Psoas muscle (tissue), 8 donors: ENCODE results near the gene KCTD16. TPM values are rescaled to one million over a fixed set of nuclear protein-coding genes. Genes with fewer than 3 reads are reported as not detected.

Experiments
- ATAC-seq, 4 donors: fragments of 200-7000 bp; cut with Tn5 transposase; one replicate each; pipeline ENCODE4 v1.9.1; 2020; ENCODE audit warnings: moderate library complexity in 3 of 4, mild to moderate bottlenecking in 2 of 4
- DNase-seq, 2 donors: peaks; one replicate each; pipeline ENCODE4 v3.0.0-alpha.2; 2020
- H3K27ac ChIP-seq: fragments of 200-600 bp; one replicate; pipeline ENCODE4 v1.8.0; 2022
- H3K27me3 ChIP-seq, 3 donors: fragments of 200-600 bp in 1 of 3; one replicate each; pipeline versions ENCODE4 v1.6.1 to v1.8.0; 2013 to 2022; ENCODE audit warnings: low read length in 2 of 3, mild to moderate bottlenecking in 2 of 3, moderate library complexity in 1 of 3; ENCODE audit not compliant: insufficient read depth in 3 of 3
- H3K36me3 ChIP-seq, 2 donors: fragments of 200-600 bp in 1 of 2; one replicate each; pipeline versions ENCODE4 v1.6.1 to v1.8.0; 2013 to 2022; ENCODE audit warnings: low read depth in 1 of 2, mild to moderate bottlenecking in 1 of 2, moderate library complexity in 1 of 2; ENCODE audit not compliant: insufficient read depth in 1 of 2
- H3K4me1 ChIP-seq: fragments of 200-600 bp; one replicate; pipeline ENCODE4 v1.8.0; 2022
- H3K4me3 ChIP-seq: fragments of 200-600 bp; one replicate; pipeline ENCODE4 v1.8.0; 2022; ENCODE audit warnings: mild to moderate bottlenecking
- H3K9me3 ChIP-seq: fragments of 200-600 bp; one replicate; pipeline ENCODE4 v1.8.0; 2022
- CTCF ChIP-seq: fragments of 200-600 bp; IDR thresholded peaks from one replicate; pipeline ENCODE4 v1.8.0; 2022; ENCODE audit warnings: antibody characterized with exemption
- WGBS, 3 donors: extraction: QIAGEN DNeasy Blood & Tissue Kit; methylation state at CpG; one replicate each; pipeline versions ENCODE4 v1.1.6 to v1.1.7; 2013; 5-methylcytosine and 5-hydroxymethylcytosine counted together
- intact Hi-C, 2 donors: fragments of 100-400 bp; cut with DNase I; formaldehyde crosslinking; loops; one replicate each; pipeline versions ENCODE4 v1.11.0 to v1.14.2; 2022
- polyA plus RNA-seq, 3 donors: library from polyadenylated mRNA; stranded (reverse); fragments of 200-250 nt; gene quantifications; one replicate each; pipeline ENCODE4 v1.2.3, GENCODE V29; 2013
- total RNA-seq, 4 donors: library from RNA; stranded (reverse); fragmentation: NEBNext Ultra II Directional in 2 of 4; extraction: Animal tissue kit (Norgen Biotek cat#: 25700) in 2 of 4; gene quantifications; one replicate each; pipeline versions ENCODE4 v1.2.1 to v1.2.4, GENCODE V29; 2021 to 2023
- donor health status: healthy with polysubstance abuse.
- donor health status: DM: no; HTN: no; CAD: no; lungs with moderate emphysema.
- donor health status: Bipolar disorder and iron deficiency.
- donor health status: healthy.
- donor health status: DM: yes; HTN: yes; CAD: no.
- donor health status: DM: no; HTN: no; CAD: no.
- donor health status: DM: no; HTN: no; CAD: no.
- donor health status: DM: yes; HTN: yes; CAD: no.

KCTD16 gene
- total and polyA plus RNA-seq, 7 donors: 0.01 to 0.04 (median 0.01) TPM; not detected in 4

GRCh38 chr5:144332265-144332664 is 161.6 kb downstream of the KCTD16 start:
- intact Hi-C loops: no loop called here
- no peak for DNase-seq
- no peak for TF ChIP-seq CTCF

DNA sequence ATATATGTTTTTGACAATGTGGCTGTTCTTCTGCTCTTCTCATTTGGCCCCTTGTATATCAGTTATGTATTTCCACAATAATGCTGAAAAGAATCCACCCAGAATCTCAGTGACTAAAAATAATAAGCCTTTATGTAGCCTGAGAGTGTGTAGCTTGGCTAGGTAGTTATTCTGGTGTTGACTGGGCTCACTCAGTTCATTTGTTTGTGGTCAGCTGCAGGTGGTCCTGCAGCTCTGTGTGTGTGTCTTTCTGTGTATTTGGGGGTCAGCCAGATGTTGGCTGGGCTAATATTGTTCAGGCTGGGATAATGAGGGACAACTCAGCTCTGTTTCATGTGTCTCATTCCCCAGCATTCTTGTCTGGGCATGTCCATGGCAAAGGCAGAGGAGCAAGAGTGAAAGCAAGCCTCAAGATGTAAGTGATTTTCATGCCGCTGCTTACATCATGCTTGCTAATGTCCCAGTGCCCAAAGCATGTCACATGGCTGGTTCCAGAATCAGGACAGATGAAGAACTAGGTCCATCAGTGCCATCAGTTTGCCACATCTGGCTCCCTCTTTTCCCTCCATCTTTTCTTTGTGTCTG is 162.8 kb downstream of the KCTD16 start:
- H3K27me3 ChIP-seq: no peaks in the 10 kb centered on the region
- no peaks in the 10 kb centered on the region for H3K4me1 ChIP-seq
- H3K4me3 ChIP-seq: no peak overlapping the region
- DNase-seq (no peak), ATAC-seq (no peak)
- H3K9me3 ChIP-seq: no peaks in the 10 kb centered on the region
- H3K36me3 ChIP-seq: no peaks in the 10 kb centered on the region
- no peak overlapping the region for H3K27ac ChIP-seq
- intact Hi-C loops: no loop called here
- no peak for TF ChIP-seq CTCF
- 60 to 100% (median 67%) methylated on average over 1 of the region's 1 CpG for WGBS, 3 donors

More at GRCh38 chr5:144332265-144332664, 161.6 kb downstream of the KCTD16 start:
- no peak for ATAC-seq
- Histone ChIP-seq H3K9me3 (no peaks in the 10 kb centered on the region), H3K4me1 (no peaks in the 10 kb centered on the region), H3K4me3 (no peak overlapping the region), H3K36me3 (no peaks in the 10 kb centered on the region), H3K27me3 (no peaks in the 10 kb centered on the region), H3K27ac (no peak overlapping the region)
- WGBS, 3 donors: 83 to 98% (median 94%) methylated on average over 1 of the region's 1 CpG

- intact Hi-C loops: no loop called here
- 90 to 98% (median 91%) methylated on average over 1 of the region's 1 CpG for WGBS, 3 donors
- Histone ChIP-seq H3K4me1 (no peaks in the 10 kb centered on the region), H3K36me3 (no peaks in the 10 kb centered on the region), H3K27me3 (no peaks in the 10 kb centered on the region), H3K27ac (no peak overlapping the region), H3K4me3 (no peak overlapping the region), H3K9me3 (no peaks in the 10 kb centered on the region)
- ATAC-seq (no peak), DNase-seq (no peak)
- no peak for TF ChIP-seq CTCF
Observed at GRCh38 chr5:144335561-144335960, 164.9 kb downstream of the KCTD16 start.

DNA sequence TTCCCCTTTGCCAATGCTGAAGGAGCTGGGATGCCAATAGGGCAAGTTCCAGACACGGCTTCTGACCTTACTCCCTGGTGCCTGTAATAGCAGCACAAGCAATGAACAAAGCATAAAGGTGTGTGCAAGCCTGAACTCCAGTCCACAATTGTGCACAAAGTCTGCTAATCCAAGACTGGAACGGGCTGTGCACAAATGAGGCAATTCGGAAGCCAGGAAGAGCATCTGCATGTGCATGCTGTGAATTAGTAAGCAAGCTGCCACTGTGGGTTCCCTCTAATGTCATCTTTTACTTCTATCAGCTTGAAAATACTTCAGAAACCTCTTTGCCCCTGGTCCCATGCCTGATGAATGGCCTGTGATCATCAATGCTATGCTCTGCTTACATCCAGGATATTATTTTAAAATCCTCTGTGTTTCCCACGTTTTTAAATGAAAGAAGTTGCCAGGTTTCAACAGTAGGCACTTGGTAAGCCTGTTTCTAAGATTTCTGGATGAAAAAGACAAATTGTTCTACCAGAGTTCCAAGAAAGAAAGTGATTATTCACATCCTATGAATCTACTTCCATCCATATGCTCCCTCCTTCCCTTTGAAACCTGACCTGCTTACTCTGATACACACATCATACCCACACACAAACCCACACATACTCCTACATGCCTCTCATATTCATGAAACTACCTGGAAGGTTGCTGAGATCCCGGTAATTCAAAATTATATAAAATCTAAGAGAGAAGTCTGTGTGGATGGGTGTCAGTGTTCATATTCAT is 165.7 kb downstream of the KCTD16 start:
- DNase-seq (no peak), ATAC-seq (no peak)
- WGBS, 3 donors: 41 to 54% (median 45%) methylated on average over 5 of the region's 5 CpGs
- intact Hi-C loops: no loop called here
- no peak overlapping the region for H3K4me3 ChIP-seq
- TF ChIP-seq CTCF: no peak
- no peaks in the 10 kb centered on the region for H3K27me3 ChIP-seq
- H3K27ac ChIP-seq: no peak overlapping the region
- no peaks in the 10 kb centered on the region for H3K4me1 ChIP-seq
- H3K36me3 ChIP-seq: no peaks in the 10 kb centered on the region
- H3K9me3 ChIP-seq: no peaks in the 10 kb centered on the region
